Chondrocyte (in vitro differentiated cells): ENCODE results near the gene RHOC. TPM values are rescaled to one million over a fixed set of nuclear protein-coding genes. Genes with fewer than 3 reads are reported as not detected.
A peak's percentile ranks its signal among the peaks of the same experiment; 100 is the strongest.

Experiments
- DNase-seq: peaks from one replicate; pipeline ENCODE4 v3.0.0; 2021; ENCODE audit warnings: mixed read lengths, low spot score
- H3K27ac Mint-ChIP-seq: one replicate; pipeline ENCODE4 v1.8.0; 2021; ENCODE audit warnings: mild to moderate bottlenecking, moderate library complexity, mixed read lengths; ENCODE audit not compliant: unreplicated experiment
- H3K27me3 Mint-ChIP-seq: 2 replicates; pipeline ENCODE4 v1.8.0; 2021; ENCODE audit warnings: low read depth, mixed read lengths
- H3K36me3 Mint-ChIP-seq: 2 replicates; pipeline ENCODE4 v1.8.0; 2021; ENCODE audit warnings: low read depth, mixed read lengths
- H3K4me1 Mint-ChIP-seq: 2 replicates; pipeline ENCODE4 v1.8.0; 2021; ENCODE audit warnings: low read depth, mild to moderate bottlenecking, mixed read lengths
- H3K4me3 Mint-ChIP-seq: one replicate; pipeline ENCODE4 v1.8.0; 2021; ENCODE audit warnings: mild to moderate bottlenecking, moderate library complexity, mixed read lengths; ENCODE audit not compliant: unreplicated experiment
- H3K9me3 Mint-ChIP-seq: 2 replicates; pipeline ENCODE4 v1.8.0; 2021; ENCODE audit warnings: low read depth, mixed read lengths
- total RNA-seq: library from RNA; stranded (reverse); gene quantifications from 3 replicates; pipeline ENCODE4 v1.2.1, GENCODE V29; 2021
- TF ChIP-seq, protein P1 (sequence below): fragments of 200-600 bp; sonication (generic); IDR thresholded peaks from 2 replicates; pipeline ENCODE4 v1.5.0; 2021; ENCODE audit warnings: antibody characterized with exemption, mild to moderate bottlenecking, moderate library complexity

Gene RHOC
- total RNA-seq, 1 donor from 2014 or later = 446 TPM

DNA sequence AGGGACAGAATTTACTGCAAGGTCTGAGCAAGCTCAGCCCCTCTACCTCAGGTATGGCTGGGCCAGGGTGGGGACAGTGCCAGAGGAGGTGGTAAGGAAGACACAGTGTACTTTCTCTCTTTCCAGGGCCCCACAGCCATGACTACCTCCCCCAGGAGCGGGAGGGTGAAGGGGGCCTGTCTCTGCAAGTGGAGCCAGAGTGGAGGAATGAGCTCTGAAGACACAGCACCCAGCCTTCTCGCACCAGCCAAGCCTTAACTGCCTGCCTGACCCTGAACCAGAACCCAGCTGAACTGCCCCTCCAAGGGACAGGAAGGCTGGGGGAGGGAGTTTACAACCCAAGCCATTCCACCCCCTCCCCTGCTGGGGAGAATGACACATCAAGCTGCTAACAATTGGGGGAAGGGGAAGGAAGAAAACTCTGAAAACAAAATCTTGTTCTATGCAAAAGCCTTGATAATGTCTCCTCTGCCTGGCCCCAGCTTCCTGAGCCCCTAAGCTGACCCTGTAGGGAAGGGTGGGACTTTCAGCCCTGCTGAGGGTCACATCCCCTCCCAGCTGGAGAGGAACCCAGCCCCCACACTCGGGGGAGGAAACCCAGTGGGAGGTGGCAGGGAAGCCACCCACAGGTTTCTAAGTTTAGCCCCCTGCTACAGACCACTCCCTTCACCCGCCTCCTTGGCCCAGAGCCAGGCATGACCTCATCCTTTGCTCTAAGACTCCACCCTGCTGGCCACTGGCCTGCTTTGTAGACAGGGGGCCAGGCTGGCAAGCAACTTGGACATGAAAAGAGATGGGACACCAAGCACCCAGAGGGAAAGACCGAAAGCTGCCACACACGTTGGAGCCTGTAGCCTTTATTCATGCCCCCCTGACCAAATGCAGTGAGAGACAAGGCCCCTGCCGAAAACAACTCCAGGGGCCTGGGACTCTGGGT, 6.4 kb downstream of the RHOC start:
- TF ChIP-seq, protein P1, sequence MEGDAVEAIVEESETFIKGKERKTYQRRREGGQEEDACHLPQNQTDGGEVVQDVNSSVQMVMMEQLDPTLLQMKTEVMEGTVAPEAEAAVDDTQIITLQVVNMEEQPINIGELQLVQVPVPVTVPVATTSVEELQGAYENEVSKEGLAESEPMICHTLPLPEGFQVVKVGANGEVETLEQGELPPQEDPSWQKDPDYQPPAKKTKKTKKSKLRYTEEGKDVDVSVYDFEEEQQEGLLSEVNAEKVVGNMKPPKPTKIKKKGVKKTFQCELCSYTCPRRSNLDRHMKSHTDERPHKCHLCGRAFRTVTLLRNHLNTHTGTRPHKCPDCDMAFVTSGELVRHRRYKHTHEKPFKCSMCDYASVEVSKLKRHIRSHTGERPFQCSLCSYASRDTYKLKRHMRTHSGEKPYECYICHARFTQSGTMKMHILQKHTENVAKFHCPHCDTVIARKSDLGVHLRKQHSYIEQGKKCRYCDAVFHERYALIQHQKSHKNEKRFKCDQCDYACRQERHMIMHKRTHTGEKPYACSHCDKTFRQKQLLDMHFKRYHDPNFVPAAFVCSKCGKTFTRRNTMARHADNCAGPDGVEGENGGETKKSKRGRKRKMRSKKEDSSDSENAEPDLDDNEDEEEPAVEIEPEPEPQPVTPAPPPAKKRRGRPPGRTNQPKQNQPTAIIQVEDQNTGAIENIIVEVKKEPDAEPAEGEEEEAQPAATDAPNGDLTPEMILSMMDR = peak; percentile 36
- H3K4me1 Mint-ChIP-seq = peaks cover 69% of the 10 kb centered on the region
- H3K4me3 Mint-ChIP-seq = peak overlapping the region; percentile 41
- peak overlapping the region; percentile 96 for H3K27ac Mint-ChIP-seq
- H3K9me3 Mint-ChIP-seq = no peaks in the 10 kb centered on the region
- H3K27me3 Mint-ChIP-seq = no peaks in the 10 kb centered on the region
- peaks cover 19% of the 10 kb centered on the region for H3K36me3 Mint-ChIP-seq
- DNase-seq = peak; percentile 98

DNA sequence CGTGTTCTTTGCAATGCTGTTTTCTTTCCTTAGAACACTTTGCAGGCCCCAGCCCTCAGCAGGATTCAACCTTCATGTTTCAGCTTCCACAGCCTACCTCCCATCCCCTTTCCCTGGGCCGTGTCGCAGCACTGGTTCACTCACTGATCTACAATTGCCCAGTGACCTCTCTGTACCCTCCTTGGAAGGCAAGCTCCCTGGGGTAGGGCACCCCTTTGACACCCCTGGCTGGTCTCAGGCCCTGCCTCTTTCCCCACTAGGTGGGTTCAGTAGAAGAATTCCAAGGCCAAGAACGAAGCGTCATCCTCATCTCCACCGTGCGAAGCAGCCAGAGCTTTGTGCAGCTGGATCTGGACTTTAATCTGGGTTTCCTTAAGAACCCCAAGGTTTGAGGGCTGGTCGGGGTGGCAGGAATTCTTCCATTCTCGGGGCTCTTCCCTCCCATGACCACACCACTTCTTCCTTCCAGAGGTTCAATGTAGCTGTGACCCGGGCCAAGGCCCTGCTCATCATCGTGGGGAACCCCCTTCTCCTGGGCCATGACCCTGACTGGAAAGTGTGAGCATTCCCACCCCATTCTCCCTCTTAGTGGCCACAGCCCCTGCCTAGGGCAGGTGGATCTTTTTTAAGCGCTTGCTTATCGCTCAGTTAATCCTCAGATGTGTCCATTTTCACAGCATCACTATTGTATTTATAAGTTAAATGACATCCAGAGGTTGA, 7.3 kb downstream of the RHOC start:
- H3K36me3 Mint-ChIP-seq = peaks cover 21% of the 10 kb centered on the region
- no peak overlapping the region for H3K4me3 Mint-ChIP-seq
- H3K27ac Mint-ChIP-seq = peak overlapping the region; percentile 96

DNA sequence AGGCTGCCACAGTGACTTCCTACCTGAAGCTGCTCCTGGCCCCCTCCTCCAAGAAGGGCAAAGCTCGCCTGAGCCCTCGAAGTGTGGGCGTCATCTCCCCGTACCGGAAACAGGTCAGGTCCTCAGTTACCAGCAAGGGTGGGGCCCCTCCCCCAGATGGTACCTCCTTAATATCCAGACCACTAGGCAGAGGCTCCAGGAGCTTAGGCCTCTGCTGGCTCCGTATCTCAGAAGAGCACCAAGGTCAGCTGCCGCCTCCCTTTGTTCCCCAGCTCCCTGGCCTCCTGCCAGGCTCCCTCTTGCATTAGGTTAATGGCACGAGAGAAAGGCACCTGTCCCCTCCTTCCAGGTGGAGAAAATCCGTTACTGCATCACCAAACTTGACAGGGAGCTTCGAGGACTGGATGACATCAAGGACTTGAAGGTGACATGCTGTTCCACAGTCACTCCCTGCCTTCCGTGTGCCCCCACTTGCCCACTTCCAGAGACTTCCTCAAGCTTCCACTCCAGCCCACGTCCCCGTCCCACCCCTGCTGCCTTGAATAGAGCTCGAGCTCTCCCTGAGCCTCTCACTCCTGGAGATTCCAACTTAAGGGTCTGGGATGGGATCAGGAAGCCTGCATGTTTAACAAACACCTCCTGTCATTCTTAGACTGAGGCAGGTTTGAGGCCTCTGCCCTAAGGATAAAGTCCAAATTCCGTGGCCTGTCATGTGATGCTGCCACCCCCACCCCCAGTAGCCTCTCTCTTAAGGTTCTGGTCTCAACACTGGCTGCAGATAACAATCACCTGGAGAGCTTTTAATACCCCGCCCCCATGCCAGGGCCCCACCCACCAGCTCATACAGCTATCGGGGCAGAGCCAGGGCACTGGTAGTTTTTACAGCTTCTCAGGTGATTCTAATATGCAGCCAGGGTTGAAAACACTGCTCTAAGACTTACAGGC, 8.3 kb downstream of the RHOC start:
- peaks cover 49% of the 10 kb centered on the region for H3K4me1 Mint-ChIP-seq
- no peaks in the 10 kb centered on the region for H3K27me3 Mint-ChIP-seq
- peak overlapping the region; percentile 65 for H3K27ac Mint-ChIP-seq
- no peak for DNase-seq
- H3K4me3 Mint-ChIP-seq = no peak overlapping the region
- no peaks in the 10 kb centered on the region for H3K9me3 Mint-ChIP-seq
- H3K36me3 Mint-ChIP-seq = peaks cover 21% of the 10 kb centered on the region
- TF ChIP-seq, protein P1 = no peak

More for the DNA sequence above, 7.3 kb downstream of the RHOC start:
- TF ChIP-seq, protein P1 = no peak
- no peaks in the 10 kb centered on the region for H3K9me3 Mint-ChIP-seq
- no peaks in the 10 kb centered on the region for H3K27me3 Mint-ChIP-seq
- peaks cover 59% of the 10 kb centered on the region for H3K4me1 Mint-ChIP-seq
- no peak for DNase-seq

DNA sequence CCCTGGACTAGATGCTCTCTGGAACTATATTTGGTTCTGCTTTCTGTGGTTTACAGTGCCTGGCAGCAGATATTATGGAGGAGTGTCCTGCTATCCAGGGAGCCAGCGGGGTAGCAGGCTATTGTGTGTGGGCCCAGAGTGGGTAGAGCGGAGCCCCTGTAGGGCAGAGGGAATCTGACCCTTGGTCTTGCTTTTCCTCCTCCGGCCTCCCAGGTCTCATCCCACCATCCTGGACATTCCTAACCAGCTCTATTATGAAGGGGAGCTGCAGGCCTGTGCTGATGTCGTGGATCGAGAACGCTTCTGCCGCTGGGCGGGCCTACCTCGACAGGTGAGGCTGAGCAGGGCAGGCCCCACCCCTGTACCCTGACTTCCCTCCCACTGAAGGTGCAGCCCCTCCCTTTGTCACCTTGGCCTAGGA, 9.1 kb downstream of the RHOC start:
- TF ChIP-seq, protein P1 = no peak
- no peak overlapping the region for H3K27ac Mint-ChIP-seq
- no peaks in the 10 kb centered on the region for H3K27me3 Mint-ChIP-seq
- H3K9me3 Mint-ChIP-seq = no peaks in the 10 kb centered on the region
- no peak for DNase-seq
- H3K36me3 Mint-ChIP-seq = peaks cover 25% of the 10 kb centered on the region
- peaks cover 41% of the 10 kb centered on the region for H3K4me1 Mint-ChIP-seq
- H3K4me3 Mint-ChIP-seq = no peak overlapping the region
